ENCODE data around the gene TSSK1B.

DNA sequence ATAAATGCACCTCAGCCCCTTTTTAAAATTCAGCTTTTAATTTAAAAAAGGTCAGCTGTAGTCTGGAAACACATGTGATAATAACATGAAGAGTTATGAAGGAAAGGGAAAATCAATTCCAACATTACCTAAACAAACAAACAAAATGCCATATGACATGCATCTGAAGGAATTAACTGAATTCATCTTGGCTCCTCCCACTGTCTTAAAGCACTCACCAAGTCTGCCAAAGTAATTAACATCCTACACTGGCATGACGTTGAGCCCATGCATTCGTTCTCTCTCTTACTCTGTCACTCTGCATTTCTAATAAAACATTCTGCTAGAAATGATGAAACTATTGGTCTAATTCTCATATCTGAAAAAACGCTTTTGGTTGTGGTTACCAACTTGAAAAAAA is 37.7 kb downstream of the TSSK1B start:
- TF ChIP-seq CTCF (IDR thresholded peaks at IDR 0.05) (no peak), EZH2 (IDR thresholded peaks at IDR 0.05) (no peak)
